Hippocampal formation (tissue), 2 donors: ENCODE data around the gene CDK4.
A peak's percentile ranks its signal among the peaks of the same experiment; 100 is the strongest.

Source experiments
- DNase-seq, 2 donors: peaks; one replicate each; lab custom pipeline; 2025; lab: John Stamatoyannopoulos, UW

The CDK4 gene

DNA sequence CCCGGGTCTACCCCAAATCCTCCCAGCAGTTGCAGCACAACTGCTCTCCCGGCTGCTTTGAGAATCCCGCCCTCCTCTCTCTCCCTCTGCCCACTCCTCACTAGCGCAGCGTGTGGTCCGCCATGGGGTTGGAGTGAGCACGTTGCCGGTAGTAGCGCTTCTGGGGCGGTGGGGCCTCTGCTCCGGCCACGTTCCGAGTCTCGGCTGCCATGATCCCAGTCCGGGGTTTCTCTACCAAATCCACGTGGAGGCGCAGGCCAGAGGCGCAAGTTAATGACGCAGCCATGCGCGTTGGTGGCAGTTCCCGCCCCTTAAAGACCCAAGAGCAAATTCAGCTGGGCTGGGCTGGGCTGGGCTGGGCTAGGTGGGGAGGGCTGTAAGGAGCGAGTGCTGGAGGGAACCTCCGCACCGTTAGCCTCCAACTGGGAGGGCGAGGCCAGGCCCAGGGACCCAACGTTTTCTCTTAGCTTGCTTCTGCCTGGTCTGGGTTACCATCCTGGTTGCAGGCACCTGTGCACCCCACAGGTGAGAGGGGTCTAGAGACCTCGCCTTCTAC lies 19.8 kb upstream of the CDK4 start, which contains the start of gene METTL1:
METTL1 (minus strand) TSS at position 233 of the 556 bp plus-strand sequence; CDS start at position 211, 22 bp downstream.
- DNase-seq = peak; percentile 94

DNA sequence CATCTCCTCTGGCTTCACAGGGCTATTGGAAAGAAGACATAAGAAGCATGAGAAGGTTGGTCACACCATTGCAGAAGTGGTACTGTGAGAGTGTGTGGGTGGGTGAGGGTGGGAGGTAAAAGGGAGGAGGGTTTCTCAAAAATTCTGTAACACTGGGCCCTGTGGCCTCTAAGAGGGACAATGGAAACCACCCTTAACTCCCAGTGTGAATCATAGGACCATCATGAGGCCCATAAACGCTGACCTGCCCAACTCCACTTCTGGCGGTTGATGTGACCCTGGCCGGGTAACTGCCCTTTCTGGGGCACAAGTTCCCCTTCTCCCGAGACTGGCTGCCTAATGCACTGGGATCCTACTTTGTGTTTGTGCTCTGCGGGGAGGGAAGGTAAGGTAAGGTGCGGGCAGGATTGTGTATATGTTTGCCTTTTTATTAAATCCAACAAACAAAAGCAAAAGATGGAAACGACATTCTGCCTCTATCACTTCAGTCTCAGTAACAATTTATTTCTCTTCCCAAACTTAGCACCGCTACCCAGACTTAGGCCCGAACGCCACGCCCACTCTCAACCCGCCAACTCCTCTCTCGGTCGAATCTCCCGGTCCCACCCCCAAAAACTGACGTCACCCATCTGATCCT lies 19.2 kb upstream of the CDK4 start:
- peak in 1 of 2 donors; percentile 64 for DNase-seq

DNA sequence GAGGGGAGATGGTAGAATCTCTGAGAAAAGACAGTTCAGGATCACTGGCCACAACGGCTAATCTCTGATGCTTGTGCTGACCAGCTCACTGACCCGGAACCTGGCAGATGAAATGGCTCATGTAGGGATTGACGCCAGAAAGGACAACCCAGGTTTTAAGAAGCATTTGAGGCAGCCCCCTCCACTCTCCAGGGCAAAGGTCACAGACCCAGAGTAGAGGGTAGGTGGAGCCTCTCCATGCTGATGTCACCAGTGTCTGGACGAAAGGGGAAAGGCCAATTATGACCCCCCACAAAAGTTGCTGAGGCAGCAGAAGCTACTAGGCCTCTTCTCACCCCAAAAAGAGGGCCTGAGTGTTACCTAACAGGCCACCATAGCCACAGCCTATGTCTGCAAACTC lies 18.6 kb upstream of the CDK4 start:
- no peak for DNase-seq

DNA sequence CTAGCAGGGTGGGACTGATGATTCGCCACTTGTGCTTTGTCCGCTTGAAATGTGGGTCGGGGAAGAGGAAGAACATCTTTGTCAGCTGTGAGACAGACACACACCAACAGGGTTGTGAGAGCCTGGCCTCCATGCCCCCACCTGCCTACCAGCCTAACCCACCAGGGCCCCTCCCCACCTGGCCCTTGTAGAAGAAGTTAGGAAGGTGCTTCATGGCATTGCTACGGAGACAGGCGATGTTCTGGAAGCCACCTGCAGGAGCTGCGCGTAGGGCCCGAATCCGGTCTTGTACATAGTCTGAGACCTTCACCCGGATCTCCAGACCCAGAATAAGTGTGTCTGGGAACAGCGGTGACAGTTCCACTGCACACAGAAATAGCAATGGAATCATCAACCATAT lies 17.5 kb upstream of the CDK4 start:
- no peak for DNase-seq

DNA sequence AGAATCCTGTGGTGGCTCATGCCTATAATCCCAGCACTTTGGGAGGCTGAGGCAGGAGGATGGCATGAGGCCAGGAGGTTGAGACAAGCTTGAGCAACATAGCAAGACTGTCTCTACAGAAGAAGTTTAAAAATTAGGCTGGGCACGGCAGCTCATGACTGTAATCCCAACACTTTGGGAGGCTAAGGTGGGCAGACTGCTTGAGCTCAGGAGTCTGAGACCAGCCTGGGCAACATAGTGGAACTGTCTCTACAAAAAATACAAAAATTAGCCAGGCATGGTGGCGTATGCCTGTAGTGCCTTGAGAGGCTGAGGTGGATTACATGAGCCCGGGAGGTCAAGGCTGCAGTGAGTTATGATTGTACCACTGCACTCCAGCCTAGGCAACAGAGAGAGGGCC lies 15.8 kb upstream of the CDK4 start:
- DNase-seq = no peak

DNA sequence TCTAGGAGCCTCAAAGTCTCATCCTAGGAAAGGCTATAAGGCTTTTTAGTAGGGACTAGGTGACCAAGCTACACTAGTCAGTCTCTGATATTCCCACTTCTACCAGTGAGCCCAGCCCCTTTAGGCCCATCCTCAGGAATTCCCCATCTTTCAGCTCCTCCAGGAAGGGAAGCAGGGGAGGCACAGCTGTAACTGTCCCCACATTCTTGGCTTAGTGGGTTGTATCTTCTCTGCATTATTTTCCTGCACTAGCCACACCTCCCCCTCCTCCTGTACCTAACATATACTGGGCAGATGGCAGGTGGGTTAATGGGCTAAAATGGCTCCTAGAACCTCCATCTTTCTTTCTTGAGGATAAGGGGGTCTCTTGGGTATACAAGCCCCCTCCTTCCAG lies 15.2 kb upstream of the CDK4 start:
- DNase-seq = no peak

DNA sequence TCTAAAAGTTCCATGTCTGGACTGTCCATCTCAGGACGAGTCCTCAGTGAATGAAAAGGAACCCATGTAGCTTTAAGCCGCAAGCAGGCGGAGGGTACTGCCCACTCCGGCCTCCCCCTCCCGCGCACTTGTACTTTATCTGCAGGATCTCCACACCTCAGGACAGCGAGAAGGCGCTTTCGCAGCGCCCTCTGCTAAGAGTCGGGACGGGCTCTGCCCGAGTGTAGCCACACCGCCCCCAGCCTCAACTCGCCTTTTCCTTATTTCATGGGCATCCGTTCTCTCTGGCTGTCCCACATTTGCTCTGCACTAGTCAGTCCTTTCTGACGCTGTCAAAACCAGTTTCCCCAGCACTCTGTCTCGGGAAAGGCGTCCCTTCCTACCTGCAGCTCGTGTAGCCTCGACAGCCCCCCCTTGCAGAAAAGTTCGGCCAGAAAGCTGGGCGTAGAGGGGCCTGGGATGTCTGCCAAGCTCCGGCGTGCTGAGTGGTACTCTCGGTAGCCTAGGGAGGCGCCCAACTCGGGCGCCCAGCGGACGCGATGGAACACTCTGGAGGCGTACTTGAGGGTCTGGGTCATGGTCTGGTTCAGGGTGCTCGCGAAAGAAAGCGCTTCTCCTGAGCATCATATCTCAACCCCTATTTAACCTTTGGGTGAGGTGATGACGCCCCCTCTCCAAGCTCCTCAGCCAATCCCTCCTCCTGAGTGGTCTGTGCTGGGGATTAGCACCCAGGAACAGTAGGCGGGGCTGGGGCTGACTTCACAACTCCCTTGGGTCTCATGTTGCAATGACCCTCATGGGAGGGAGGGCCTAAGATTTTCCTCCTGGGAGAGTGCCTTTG lies 14.6 kb upstream of the CDK4 start, which contains the start of gene CYP27B1:
CYP27B1 (minus strand) TSS at position 615 of the 841 bp plus-strand sequence; CDS start at position 578, 37 bp downstream.
- no peak for DNase-seq

DNA sequence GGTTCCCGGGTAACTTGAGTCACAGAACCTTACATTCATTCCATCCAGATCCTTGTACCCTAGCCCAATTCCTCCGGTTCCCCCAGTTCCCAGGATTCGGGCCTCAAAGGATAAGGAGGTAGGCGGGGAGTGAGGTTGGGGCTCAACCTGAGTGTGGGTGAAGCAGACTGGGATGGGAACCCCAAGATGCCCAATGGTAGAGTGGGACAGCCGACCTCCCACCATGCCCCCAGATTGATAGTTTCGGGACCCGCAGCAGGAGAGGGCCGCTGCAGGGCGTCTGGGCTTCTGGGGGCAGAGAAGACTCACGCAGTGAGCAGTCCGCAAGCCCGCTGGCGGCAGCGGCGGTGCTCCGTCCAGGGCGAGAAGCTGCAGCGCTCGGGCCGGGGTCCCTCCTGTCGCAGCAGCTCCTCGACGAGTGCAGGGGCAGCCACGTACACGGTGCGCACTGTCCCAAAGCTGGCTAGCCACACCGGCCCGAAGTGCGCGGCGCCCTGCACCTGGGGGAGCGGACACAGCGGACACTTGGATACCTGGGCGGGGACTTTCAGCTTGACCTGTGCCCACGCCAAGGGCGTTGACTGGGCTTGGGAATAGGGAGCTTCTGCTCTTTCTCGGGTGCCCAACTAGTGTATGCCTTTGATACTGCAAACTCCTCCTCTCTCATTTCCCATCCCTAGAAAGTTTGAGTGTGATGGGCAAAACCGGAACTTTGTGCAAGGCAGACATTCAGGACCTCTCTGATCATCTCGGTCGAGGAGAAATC lies 13.8 kb upstream of the CDK4 start:
- DNase-seq = no peak

DNA sequence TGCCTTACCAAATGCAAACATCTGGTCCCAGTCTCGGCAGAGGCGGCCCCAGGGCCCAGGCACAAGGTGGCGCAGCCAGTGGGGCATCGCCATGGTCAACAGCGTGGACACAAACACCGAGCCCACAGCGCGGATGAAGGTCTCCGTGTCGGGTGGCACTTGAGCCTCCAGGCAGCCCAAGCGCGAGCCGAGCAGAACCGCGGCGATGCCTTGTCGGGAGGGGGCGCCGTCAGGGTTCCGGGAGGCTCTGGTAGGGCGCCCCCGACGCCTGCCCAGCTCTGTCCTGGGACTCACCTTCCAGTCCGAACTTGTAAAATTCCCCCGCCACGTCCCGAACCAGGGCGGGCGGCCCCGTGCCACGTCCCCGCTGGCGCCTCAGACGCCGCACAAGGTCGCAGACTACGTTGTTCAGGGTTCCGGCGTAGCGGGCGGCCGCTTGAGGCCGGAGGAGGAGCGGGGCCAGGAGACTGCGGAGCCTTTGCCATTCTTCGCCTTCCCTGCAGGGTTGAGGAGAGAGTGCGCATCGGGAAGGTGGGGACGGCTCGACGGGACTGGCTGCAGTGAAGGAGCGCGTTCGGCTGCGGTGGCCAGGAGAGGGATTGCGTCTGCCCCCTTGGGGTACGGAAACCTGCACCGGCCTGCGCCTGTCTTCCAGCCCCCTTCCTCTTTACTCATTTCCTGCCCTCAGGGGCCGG lies 13.0 kb upstream of the CDK4 start:
- no peak for DNase-seq

DNA sequence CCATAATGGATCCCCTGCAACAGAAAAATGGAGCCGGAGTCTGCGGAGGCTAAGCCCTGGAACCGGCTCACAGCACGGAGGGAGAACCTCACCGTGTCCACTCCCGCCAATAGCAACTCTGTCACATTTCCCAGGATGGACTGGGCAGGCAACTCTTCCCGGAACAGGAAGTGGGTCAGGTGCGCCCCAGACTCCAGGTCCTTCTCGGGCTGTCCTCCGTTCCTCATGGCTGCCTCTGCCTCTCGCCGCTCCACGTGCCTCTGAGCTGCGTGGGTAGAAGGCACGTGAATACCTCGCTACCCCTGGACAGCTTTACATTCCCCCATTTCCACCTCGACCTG lies 12.5 kb upstream of the CDK4 start:
- DNase-seq = no peak

DNA sequence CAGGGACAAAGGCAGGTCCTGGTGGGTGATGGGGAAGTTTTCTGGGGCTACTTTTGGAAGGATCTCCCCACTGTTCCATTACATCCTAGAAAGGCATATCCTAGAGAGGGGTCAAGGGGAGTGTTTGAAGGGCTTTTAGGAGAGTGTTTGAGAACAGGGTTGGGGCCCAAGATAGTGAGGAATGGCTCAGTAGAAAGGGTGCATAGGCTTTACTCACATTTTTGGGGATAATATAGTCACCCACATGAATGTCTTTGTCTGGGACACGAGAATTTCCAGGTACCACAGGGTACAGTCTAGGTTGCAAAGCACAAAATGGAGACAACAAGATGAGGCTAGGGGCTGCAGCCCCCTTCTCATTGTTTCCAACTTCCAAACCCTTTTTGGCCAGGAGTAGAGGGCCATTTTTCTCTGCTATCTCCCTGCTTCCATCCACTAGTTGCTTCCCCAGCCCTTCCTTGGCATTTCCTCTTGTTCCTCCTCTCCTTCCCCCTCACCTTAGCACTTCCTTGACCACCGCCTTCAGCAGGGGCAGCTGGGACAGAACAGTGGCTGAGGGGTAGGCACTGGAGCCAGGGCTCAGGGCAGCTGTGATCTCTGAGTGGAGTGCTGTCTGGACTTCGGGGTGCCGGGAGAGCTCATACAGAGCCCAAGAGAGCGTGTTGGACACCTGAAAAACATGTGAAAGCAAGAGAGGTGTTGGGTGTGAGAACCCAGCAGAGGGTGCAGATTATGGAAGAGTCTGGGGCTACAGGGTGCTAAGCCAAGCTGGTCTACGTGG lies 12.0 kb upstream of the CDK4 start:
- no peak for DNase-seq

DNA sequence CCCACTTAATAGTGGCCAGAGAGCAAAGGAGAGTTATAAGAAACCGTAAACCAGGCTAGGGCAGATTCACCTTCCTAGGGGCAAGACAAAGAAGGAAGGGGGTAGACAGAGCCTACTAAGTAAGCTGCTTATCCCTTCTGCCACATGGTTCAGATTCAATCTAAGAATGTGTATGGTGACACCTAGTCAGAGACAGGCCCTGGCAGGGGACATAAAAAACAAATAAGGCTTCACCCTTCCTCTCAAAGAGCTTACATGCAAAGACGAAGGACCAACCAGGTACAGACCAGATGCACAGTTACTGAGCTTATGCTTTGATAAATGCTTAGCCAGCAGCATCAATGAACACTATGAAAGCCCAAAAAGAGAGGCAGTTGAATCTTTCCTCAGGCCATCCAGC lies 10.4 kb upstream of the CDK4 start:
- no peak for DNase-seq

DNA sequence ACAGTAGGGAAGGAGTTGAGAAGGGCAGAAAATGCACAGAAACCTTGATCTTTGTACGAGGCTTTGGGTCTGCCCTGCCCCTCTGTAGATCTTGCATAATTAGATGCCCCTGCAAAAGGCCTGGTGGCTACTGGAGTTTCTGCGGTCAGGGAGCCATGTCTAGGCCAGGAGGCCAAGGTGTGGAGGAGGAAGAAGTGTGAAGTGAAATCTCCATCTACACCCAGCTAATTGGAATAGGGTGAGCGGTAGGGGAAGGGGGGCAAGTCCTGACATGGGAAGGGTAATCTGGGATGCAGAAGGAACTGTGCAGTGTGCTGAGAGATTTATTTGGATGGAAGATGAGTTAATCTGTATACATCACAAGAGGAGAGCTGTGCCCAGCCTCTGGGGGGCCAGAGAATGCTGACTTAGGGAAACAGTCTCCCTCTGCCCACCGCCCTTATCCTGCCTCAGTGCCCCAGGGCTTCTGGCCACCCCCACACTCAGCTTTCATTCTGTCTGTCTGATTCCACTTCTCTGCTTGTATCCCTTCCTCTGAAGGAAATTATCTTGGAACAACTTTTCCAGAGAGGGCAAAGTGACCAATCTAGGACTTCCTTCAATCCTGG lies 9.4 kb upstream of the CDK4 start:
- no peak for DNase-seq

DNA sequence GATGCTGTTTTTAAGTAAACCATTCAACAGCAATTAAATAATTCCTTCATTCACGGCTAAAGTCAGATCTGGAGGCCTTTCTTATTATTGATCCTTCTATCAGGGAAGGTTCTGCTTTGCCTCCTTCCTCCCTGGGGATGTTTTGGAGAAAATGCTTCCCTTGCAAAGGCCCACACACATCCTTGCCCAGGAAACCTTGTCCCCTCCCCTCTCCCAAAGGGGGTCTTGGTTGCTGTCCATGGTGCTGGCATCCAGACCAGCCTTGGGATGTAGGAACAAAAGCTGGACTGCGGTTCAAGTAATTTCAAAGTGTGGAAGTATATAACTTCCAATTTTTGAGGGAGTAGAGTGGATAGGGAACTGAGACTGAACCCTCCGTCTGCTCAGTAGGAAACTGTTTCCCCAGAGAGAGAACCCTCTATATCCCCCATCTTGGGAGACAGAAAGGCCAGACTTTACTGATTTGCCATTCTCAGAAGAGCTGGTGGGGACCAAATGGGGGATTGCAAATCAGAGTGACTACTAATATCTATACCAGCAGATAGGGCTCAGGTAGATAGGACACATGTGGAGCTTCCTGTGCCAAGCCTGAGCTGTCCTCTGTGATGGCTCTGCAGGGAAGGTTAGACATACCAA lies 8.4 kb upstream of the CDK4 start:
- no peak for DNase-seq

DNA sequence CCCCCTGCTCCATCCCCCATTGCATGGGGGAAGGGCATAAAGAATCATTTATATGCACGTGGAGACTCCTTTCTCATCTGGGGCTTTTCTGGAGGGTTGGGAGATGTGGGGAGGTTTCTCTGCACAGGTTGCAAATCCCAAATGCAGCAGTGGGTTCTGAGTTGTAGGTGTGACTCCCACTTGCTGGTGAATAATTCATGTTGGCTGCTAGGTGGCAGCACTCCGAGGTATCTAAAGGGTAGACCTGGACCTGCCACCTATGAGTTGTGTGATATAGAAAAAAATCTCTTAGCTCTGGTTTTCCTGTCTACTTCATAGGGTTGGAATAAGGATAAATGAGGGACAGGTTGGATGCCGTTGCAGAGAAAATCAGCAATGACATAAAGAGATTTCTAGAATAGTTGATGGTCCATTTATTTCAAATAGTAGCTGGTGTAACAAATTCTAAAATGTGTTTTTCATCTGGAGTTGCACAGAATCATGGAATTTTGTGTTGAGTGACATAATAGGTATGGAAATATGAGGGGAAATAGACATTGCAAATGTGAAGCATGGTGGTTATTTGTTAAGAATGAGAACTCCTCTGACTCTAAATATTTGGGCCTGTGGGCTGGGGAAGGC lies 7.4 kb upstream of the CDK4 start:
- DNase-seq = no peak

DNA sequence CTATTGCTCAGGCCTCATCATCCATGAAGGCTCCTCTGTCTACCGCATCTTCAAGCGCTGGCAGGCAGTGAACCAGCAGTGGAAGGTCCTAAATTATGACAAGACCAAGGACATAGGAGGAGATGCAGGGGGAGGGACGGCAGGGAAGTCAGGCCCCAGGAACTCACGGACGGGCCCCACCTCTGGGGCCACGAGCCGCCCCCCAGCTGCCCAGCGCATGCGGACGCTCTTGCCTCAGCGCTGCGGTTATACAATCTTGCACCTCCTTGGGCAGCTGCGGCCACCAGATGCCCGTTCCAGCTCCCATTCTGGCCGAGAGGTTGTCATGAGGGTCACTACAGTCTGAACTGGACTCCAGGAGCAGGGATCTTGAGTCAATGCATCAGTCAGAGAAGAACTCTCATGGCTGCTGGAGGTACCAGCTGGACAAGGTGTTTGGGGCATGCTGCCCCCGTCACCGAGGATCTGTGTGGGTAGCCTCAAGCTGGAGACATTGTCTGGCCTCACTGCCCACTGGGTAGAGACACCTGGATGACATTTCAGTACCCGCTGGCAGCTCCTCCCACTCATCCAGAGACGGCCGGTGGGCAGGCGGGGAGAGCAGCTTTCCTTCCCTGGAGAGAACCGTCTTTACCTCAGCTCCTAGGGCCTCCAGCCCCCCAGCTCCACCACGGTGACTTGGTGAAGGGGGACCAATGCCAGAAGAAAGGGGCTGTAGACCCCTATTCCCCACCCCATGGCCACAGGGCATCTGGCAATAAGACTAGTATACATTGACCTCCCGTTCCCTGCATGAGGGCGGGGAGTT lies 6.6 kb upstream of the CDK4 start:
- DNase-seq = no peak

DNA sequence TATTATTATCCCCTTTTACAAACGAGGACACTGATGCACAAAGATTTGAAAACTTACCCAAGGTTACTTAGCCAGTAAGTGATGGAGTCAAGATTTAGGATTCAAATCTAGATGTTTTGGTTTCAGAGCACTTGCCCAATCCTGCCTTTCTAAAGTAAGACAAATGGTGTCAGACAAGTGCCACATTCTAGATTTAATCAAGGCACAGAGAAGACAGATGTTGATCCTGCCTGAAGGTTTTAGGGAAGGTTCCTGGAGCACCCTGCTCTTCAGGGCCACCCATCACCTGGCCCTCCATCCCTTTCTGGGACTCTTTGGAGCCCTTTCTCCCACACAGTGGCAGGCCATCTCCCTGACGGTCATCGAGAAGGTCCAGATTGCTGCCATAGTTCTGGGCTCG lies 5.7 kb upstream of the CDK4 start:
- DNase-seq = no peak

DNA sequence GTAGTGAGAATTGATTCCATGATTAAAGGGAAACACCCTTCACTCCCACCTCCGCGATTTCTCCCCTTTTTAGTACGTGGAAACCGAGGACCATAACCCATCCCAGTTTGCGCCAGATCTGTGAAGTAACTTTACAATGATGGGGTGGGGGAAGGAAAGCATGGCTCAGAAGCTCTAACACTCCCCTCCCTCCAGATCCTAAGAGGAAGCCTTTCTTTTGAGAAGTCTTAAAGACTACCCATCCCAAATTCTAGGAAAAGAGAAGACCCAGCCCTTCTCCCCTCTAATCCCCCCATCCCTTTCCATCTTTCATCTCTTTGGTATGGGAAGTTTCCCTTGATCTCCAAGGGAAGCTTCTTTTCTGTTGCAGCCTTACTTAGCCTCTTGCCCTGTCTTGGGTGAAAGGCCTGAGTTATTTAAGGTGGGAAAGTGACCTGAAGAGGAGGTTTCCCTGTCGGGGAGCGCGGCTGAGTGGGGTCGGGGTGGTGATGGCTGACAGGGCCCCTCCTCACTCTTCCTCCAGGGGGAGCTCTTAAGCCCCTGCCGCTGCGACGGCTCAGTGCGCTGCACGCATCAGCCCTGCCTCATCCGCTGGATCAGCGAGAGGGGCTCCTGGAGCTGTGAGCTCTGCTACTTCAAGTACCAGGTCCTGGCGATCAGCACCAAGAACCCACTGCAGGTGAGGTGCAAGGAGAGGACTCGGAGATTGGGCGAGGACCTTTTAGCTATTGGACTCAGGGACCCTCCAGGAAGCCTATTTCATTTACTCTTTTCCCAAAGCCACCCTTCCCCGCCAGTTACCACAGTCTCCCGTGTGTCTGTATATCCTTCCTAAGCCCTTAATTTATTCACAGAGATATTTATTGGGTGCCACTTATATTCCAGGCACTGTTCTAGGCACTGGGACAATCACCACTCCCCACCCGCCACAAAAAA lies 4.6 kb upstream of the CDK4 start:
- no peak for DNase-seq
